ENCODE measurements around the gene MID1. TPM values are rescaled to one million over a fixed set of nuclear protein-coding genes. Genes with fewer than 3 reads are reported as not detected.
A peak's percentile ranks its signal among the peaks of the same experiment; 100 is the strongest.

The MID1 gene
- total RNA-seq, 1 donor from 2014 or later, result 32.5 TPM

DNA sequence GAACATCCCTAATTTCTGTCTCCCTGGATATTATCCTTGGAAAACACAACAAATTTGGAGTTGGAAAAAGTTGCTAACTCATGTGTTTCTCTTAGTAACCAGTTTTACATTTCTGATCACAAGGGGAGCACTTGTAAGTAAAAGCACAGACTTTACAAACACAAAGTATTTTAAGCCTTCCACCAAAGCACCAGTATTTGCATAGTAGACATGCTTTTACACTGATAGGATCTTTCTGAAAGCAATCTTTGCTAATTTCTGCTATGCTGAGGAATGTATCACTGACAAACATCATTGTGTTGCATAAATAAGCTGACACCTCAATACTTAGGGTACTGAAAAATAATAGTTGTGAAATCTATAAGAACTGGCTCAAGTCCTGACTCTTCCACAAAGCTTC lies 100.6 kb downstream of the MID1 start:
- TF ChIP-seq CTCF (IDR thresholded peaks at IDR 0.05; ENCODE audit: unreplicated experiment), result no peak
- Mint-ChIP-seq H3K36me3 (ENCODE audit: insufficient read depth) (peaks cover 10% of the 10 kb centered on the region), H3K4me1 (ENCODE audit: low read depth) (peaks cover 6% of the 10 kb centered on the region), H3K27me3 (no peaks in the 10 kb centered on the region), H3K4me3 (ENCODE audit: low read depth) (no peak overlapping the region), H3K27ac (no peak overlapping the region), H3K9me3 (ENCODE audit: low read depth) (peaks cover 25% of the 10 kb centered on the region)
- no peak for DNase-seq (ENCODE audit: low spot score, unreplicated experiment)

- DNase-seq (ENCODE audit: low spot score, unreplicated experiment), result no peak
- no peak overlapping the region for H3K27ac Mint-ChIP-seq
- H3K9me3 Mint-ChIP-seq (ENCODE audit: low read depth), result peaks cover 21% of the 10 kb centered on the region
- no peaks in the 10 kb centered on the region for H3K27me3 Mint-ChIP-seq
- TF ChIP-seq CTCF (IDR thresholded peaks at IDR 0.05; ENCODE audit: unreplicated experiment), result no peak
- peaks cover 10% of the 10 kb centered on the region for H3K36me3 Mint-ChIP-seq (ENCODE audit: insufficient read depth)
- H3K4me3 Mint-ChIP-seq (ENCODE audit: low read depth), result no peak overlapping the region
- peaks cover 6% of the 10 kb centered on the region for H3K4me1 Mint-ChIP-seq (ENCODE audit: low read depth)
These were observed 101.1 kb downstream of the MID1 start for GRCh38 chrX:10519278-10519677.

DNA sequence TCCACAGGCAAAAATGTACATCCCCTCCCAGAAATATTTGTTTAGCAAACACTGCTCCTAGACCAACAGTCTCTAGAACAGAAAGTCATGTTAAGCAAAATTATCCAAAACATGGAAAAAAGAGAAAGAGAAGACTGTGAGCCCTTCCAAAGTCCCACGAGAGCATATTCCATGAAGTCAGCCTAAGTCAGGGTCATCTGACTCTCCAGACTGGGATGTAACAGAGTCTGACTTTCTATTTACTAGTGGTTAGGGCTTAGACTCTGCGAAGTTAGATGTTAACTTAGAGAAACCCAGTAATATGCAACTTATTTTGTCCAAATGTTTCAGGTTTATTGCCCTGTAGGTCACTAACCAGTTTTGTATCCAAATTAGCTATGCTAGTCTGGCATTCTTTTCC lies 102.3 kb downstream of the MID1 start:
- no peak for DNase-seq (ENCODE audit: low spot score, unreplicated experiment)
- Mint-ChIP-seq H3K36me3 (ENCODE audit: insufficient read depth) (peaks cover 10% of the 10 kb centered on the region), H3K27me3 (no peaks in the 10 kb centered on the region), H3K9me3 (ENCODE audit: low read depth) (peaks cover 16% of the 10 kb centered on the region), H3K4me1 (ENCODE audit: low read depth) (peaks cover 6% of the 10 kb centered on the region), H3K27ac (peak overlapping the region; percentile 26), H3K4me3 (ENCODE audit: low read depth) (no peak overlapping the region)
- TF ChIP-seq CTCF (IDR thresholded peaks at IDR 0.05; ENCODE audit: unreplicated experiment), result no peak

- no peak for TF ChIP-seq CTCF (IDR thresholded peaks at IDR 0.05; ENCODE audit: unreplicated experiment)
- Mint-ChIP-seq H3K9me3 (ENCODE audit: low read depth) (peaks cover 22% of the 10 kb centered on the region), H3K4me1 (ENCODE audit: low read depth) (peaks cover 12% of the 10 kb centered on the region)
These were observed 103.5 kb downstream of the MID1 start for GRCh38 chrX:10516781-10517322.

DNA sequence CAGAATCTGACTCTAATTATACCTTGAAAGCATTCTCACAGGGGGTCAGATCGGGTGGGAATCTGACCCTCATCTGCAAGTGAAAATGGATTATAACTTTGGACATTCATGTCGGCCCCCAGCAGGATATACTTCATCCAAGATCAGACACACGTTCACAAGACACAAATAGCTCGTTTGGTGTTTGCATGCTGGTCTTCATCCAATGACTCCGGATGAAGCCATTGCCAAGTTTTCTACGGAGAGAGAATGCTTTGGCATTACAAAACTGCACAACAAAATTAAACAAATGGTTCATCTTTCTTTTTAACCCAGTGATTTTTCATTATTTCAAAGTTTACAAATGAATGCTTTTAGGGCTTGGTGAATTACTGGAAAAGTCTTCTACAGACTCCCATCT lies 105.5 kb downstream of the MID1 start:
- H3K4me3 Mint-ChIP-seq (ENCODE audit: low read depth), result no peak overlapping the region
- peaks cover 13% of the 10 kb centered on the region for H3K4me1 Mint-ChIP-seq (ENCODE audit: low read depth)
- H3K27ac Mint-ChIP-seq, result no peak overlapping the region
- H3K27me3 Mint-ChIP-seq, result no peaks in the 10 kb centered on the region
- peaks cover 9% of the 10 kb centered on the region for H3K36me3 Mint-ChIP-seq (ENCODE audit: insufficient read depth)
- H3K9me3 Mint-ChIP-seq (ENCODE audit: low read depth), result peaks cover 24% of the 10 kb centered on the region
- TF ChIP-seq CTCF (IDR thresholded peaks at IDR 0.05; ENCODE audit: unreplicated experiment), result no peak
- DNase-seq (ENCODE audit: low spot score, unreplicated experiment), result no peak

More at GRCh38 chrX:10516781-10517322, 103.5 kb downstream of the MID1 start:
- Mint-ChIP-seq H3K27me3 (no peaks in the 10 kb centered on the region), H3K27ac (no peak overlapping the region), H3K36me3 (ENCODE audit: insufficient read depth) (peaks cover 13% of the 10 kb centered on the region), H3K4me3 (ENCODE audit: low read depth) (no peak overlapping the region)
- no peak for DNase-seq (ENCODE audit: low spot score, unreplicated experiment)
